ENCODE measurements around the gene HBEGF. TPM values are rescaled to one million over a fixed set of nuclear protein-coding genes. Genes with fewer than 3 reads are reported as not detected.

Gene HBEGF
- total and polyA plus RNA-seq, 7 donors, result 4.7 to 17.6 (median 10.9) TPM

- H3K4me1 ChIP-seq, result peaks cover 0 to 71% (median 50%) of the 10 kb centered on the region in 4 donors
- 44 to 89% methylated on average over 1 of the region's 1 CpG for WGBS, 2 donors
Measured at GRCh38 chr5:140292212-140293036, 54.0 kb downstream of the HBEGF start.

GRCh38 chr5:140287801-140288521 is 58.4 kb downstream of the HBEGF start:
- intact Hi-C loops (cut with DNase I), result no loop called here
- Histone ChIP-seq H3K36me3 (no peaks in the 10 kb centered on the region), H3K4me3 (no peak overlapping the region), H3K9me3 (no peaks in the 10 kb centered on the region), H3K27me3 (no peaks in the 10 kb centered on the region), H3K27ac (no peak overlapping the region), H3K4me1 (peaks cover 0 to 38% (median 27%) of the 10 kb centered on the region in 4 donors)
- 85 to 90% methylated on average over 7 of the region's 7 CpGs for WGBS, 2 donors
- DNase-seq, result no peak
- TF ChIP-seq CTCF (IDR thresholded peaks at IDR 0.05) (no peak), POLR2AphosphoS5 (IDR thresholded peaks at IDR 0.05) (no peak), EP300 (IDR thresholded peaks at IDR 0.05) (no peak), POLR2A (IDR thresholded peaks at IDR 0.05) (no peak)

More at GRCh38 chr5:140292212-140293036, 54.0 kb downstream of the HBEGF start:
- Histone ChIP-seq H3K36me3 (no peaks in the 10 kb centered on the region), H3K4me3 (no peak overlapping the region), H3K27me3 (no peaks in the 10 kb centered on the region), H3K27ac (peak overlapping the region; percentile 7 to 79 (median 53)), H3K9me3 (no peaks in the 10 kb centered on the region)
- TF ChIP-seq POLR2A (IDR thresholded peaks at IDR 0.05), result no peak
- no peak for TF ChIP-seq POLR2AphosphoS5 (IDR thresholded peaks at IDR 0.05)
- TF ChIP-seq EP300 (IDR thresholded peaks at IDR 0.05), result no peak
- TF ChIP-seq CTCF (IDR thresholded peaks at IDR 0.05), result no peak
- intact Hi-C loops (cut with DNase I), result no loop called here
- no peak for DNase-seq

- Histone ChIP-seq H3K36me3 (no peaks in the 10 kb centered on the region), H3K4me3 (no peak overlapping the region), H3K27ac (no peak overlapping the region), H3K9me3 (no peaks in the 10 kb centered on the region), H3K4me1 (peaks cover 0 to 27% (median 12%) of the 10 kb centered on the region in 4 donors), H3K27me3 (no peaks in the 10 kb centered on the region)
- DNase-seq, result no peak
- WGBS, 2 donors, result 91 to 95% methylated on average over 5 of the region's 5 CpGs
- no peak for TF ChIP-seq EP300 (IDR thresholded peaks at IDR 0.05)
- no peak for TF ChIP-seq POLR2A (IDR thresholded peaks at IDR 0.05)
- TF ChIP-seq CTCF (IDR thresholded peaks at IDR 0.05), result no peak
- TF ChIP-seq POLR2AphosphoS5 (IDR thresholded peaks at IDR 0.05), result no peak
- intact Hi-C loops (cut with DNase I), result no loop called here
Measured at GRCh38 chr5:140286424-140286823, 60.0 kb downstream of the HBEGF start.

- Histone ChIP-seq H3K27ac (no peak overlapping the region), H3K36me3 (peaks cover 0 to 7% (median 0%) of the 10 kb centered on the region in 4 donors), H3K4me1 (peaks cover 0 to 21% (median 6%) of the 10 kb centered on the region in 4 donors), H3K9me3 (no peaks in the 10 kb centered on the region), H3K27me3 (no peaks in the 10 kb centered on the region), H3K4me3 (no peak overlapping the region)
- 90 to 93% methylated on average over 3 of the region's 3 CpGs for WGBS, 2 donors
- intact Hi-C loops (cut with DNase I), result no loop called here
- DNase-seq, result no peak
- TF ChIP-seq CTCF (IDR thresholded peaks at IDR 0.05), result no peak
- no peak for TF ChIP-seq EP300 (IDR thresholded peaks at IDR 0.05)
Measured at GRCh38 chr5:140284013-140284412, 62.4 kb downstream of the HBEGF start.

Other genes with a start within 250 kb of the HBEGF start
- 10 to 100 TPM; 36.4 to 59.8 (median 40.3) TPM for gene PURA, start 232.5 kb downstream of the HBEGF start, total RNA-seq
- gene PURA, start 232.5 kb downstream of the HBEGF start, polyA plus RNA-seq, result 1 to 10 TPM; 3.6 to 4.8 (median 4.2) TPM
- gene IGIP, start 220.7 kb downstream of the HBEGF start, total RNA-seq, result 10 to 100 TPM; 24.7 to 35.2 (median 30.0) TPM
- gene IGIP, start 220.7 kb downstream of the HBEGF start, polyA plus RNA-seq, result 1 to 10 TPM; 3.5 to 6.0 (median 3.9) TPM
- 10 to 100 TPM; 23.8 to 51.7 (median 36.2) TPM for gene CYSTM1, start 171.4 kb downstream of the HBEGF start, total RNA-seq
- gene CYSTM1, start 171.4 kb downstream of the HBEGF start, polyA plus RNA-seq, result 100 to 1,000 TPM; 207 to 597 (median 398) TPM
- 100 to 1,000 TPM in 3 of 4 donors, 10 to 100 TPM in 1; 88.2 to 159 (median 123) TPM for gene PFDN1, start 43.5 kb downstream of the HBEGF start, total RNA-seq
- 10 to 100 TPM; 61.8 to 85.9 (median 78.4) TPM for gene PFDN1, start 43.5 kb downstream of the HBEGF start, polyA plus RNA-seq
- gene SLC4A9, start 13.6 kb upstream of the HBEGF start, total RNA-seq, result not detected
- under 1 TPM in 1 of 3 donors, not detected in 2; 0.25 TPM for gene SLC4A9, start 13.6 kb upstream of the HBEGF start, polyA plus RNA-seq
- 100 to 1,000 TPM in 3 of 4 donors, 10 to 100 TPM in 1; 93.5 to 109 (median 106) TPM for gene ANKHD1, start 55.2 kb upstream of the HBEGF start, total RNA-seq
- 10 to 100 TPM; 25.8 to 65.3 (median 26.6) TPM for gene ANKHD1, start 55.2 kb upstream of the HBEGF start, polyA plus RNA-seq
- gene EIF4EBP3, start 201.1 kb upstream of the HBEGF start, total RNA-seq, result 10 to 100 TPM in 2 of 4 donors, 1 to 10 TPM in 2; 6.5 to 21.0 (median 12.1) TPM
- gene EIF4EBP3, start 201.1 kb upstream of the HBEGF start, polyA plus RNA-seq, result 10 to 100 TPM; 37.2 to 60.7 (median 53.9) TPM
- 10 to 100 TPM; 17.8 to 30.5 (median 21.1) TPM for gene SRA1, start 210.9 kb upstream of the HBEGF start, total RNA-seq
- gene SRA1, start 210.9 kb upstream of the HBEGF start, polyA plus RNA-seq, result 10 to 100 TPM; 32.7 to 48.3 (median 35.4) TPM
- 10 to 100 TPM; 13.5 to 25.9 (median 19.3) TPM for gene APBB3, start 218.0 kb upstream of the HBEGF start, total RNA-seq
- 10 to 100 TPM in 1 of 3 donors, 1 to 10 TPM in 2; 4.2 to 27.9 (median 4.4) TPM for gene APBB3, start 218.0 kb upstream of the HBEGF start, polyA plus RNA-seq
- gene SLC35A4, start 218.2 kb upstream of the HBEGF start, total RNA-seq, result 10 to 100 TPM; 14.2 to 19.7 (median 17.9) TPM
- gene SLC35A4, start 218.2 kb upstream of the HBEGF start, polyA plus RNA-seq, result 100 to 1,000 TPM in 1 of 3 donors, 10 to 100 TPM in 2; 60.1 to 101 (median 65.9) TPM